ENCODE data around the gene PRPF18.

GRCh38 chr10:13637303-13637856, 50.6 kb downstream of the PRPF18 start:
- TF ChIP-seq POLR2AphosphoS5 (IDR thresholded peaks at IDR 0.05; ENCODE audit: insufficient read depth in 1 of 2, low read depth in 1 of 2) (no peak), CTCF (IDR thresholded peaks at IDR 0.05) (no peak)

Data from vagina (tissue), 2 donors.